PC-9 (cell line): ENCODE results near the gene CCBE1. TPM values are rescaled to one million over a fixed set of nuclear protein-coding genes. Genes with fewer than 3 reads are reported as not detected.

Experiments
- BruUV-seq: library from RNA; stranded (reverse); fragments of 400-500 nt; replicated peaks from 2 replicates; lab custom pipeline; 2021; lab: Mats Ljungman, UMichigan
- CTCF ChIA-PET: fragments of 300-600 bp; sonication (Branson Sonifier 250); formaldehyde crosslinking; loops from one replicate; lab custom pipeline; 2022; ENCODE audit warnings: antibody characterized with exemption; lab: Charles Lee
- POLR2A ChIA-PET: fragments of 300-600 bp; sonication (Branson Sonifier 250); formaldehyde crosslinking; loops from one replicate; lab custom pipeline; 2022; ENCODE audit warnings: antibody characterized with exemption; ENCODE audit not compliant: unreplicated experiment; lab: Charles Lee
- DNase-seq, 2 experiments: peaks; one replicate each; pipeline versions ENCODE4 v3.0.0 to v3.0.0-alpha.2; 2015 to 2022; ENCODE audit warnings: mixed read lengths in 1 of 2
- H2AFZ ChIP-seq: fragments of 200-600 bp; sonication (generic); 2 replicates; pipeline ENCODE4 v1.8.1; 2017; ENCODE audit warnings: antibody characterized with exemption
- H3F3A ChIP-seq: fragments of 200-600 bp; sonication (generic); 2 replicates; pipeline ENCODE4 v1.8.1; 2017; ENCODE audit warnings: antibody characterized with exemption, mild to moderate bottlenecking, low read depth; ENCODE audit not compliant: insufficient read depth
- H3K27ac ChIP-seq: fragments of 200-600 bp; sonication (generic); 2 replicates; pipeline ENCODE4 v1.6.1; 2016; ENCODE audit warnings: mixed run types
- H3K27me3 ChIP-seq: fragments of 200-600 bp; sonication (generic); 2 replicates; pipeline ENCODE4 v1.6.1; 2016; ENCODE audit warnings: low read depth, mixed run types; ENCODE audit not compliant: insufficient read depth
- H3K36me3 ChIP-seq: fragments of 200-600 bp; sonication (generic); 2 replicates; pipeline ENCODE4 v1.6.1; 2016; ENCODE audit warnings: low read depth, mixed run types
- H3K4me1 ChIP-seq: fragments of 200-600 bp; sonication (generic); replicated peaks from 2 replicates; pipeline ENCODE4 v1.6.1; 2016; ENCODE audit warnings: mixed run types; ENCODE audit not compliant: insufficient read depth
- H3K4me2 ChIP-seq: fragments of 200-600 bp; sonication (generic); 2 replicates; pipeline ENCODE4 v1.6.1; 2017; ENCODE audit warnings: mixed run types
- H3K4me3 ChIP-seq: fragments of 200-600 bp; sonication (generic); 2 replicates; pipeline ENCODE4 v1.6.1; 2016; ENCODE audit warnings: mixed run types
- H3K79me2 ChIP-seq: fragments of 200-600 bp; sonication (generic); 2 replicates; pipeline ENCODE4 v1.6.1; 2017; ENCODE audit warnings: low read depth, mixed run types
- H3K9me2 ChIP-seq: fragments of 200-600 bp; sonication (generic); 2 replicates; pipeline ENCODE4 v1.8.1; 2017; ENCODE audit warnings: mild to moderate bottlenecking; ENCODE audit not compliant: insufficient read depth
- H3K9me3 ChIP-seq: fragments of 200-600 bp; sonication (generic); 2 replicates; pipeline ENCODE4 v1.8.1; 2016; ENCODE audit warnings: low read depth; ENCODE audit not compliant: insufficient read depth
- H4K20me1 ChIP-seq: fragments of 200-600 bp; sonication (generic); 2 replicates; pipeline ENCODE4 v1.8.1; 2017; ENCODE audit not compliant: insufficient read depth
- EZH2 ChIP-seq: fragments of 200-600 bp; sonication (generic); IDR thresholded peaks from 2 replicates; pipeline ENCODE4 v1.8.0; 2017; ENCODE audit warnings: antibody characterized with exemption, low read depth
- intact Hi-C: fragments of 100-400 bp; cut with micrococcal nuclease; formaldehyde crosslinking; loops from one replicate; pipeline ENCODE4 v1.10.0; 2022; ENCODE audit not compliant: unreplicated experiment
- total RNA-seq: library from RNA; stranded (reverse); gene quantifications from 2 replicates; pipeline ENCODE4 v1.2.3, GENCODE V29; 2021
- TF ChIP-seq, protein P1 (sequence below): fragments of 200-600 bp; sonication (generic); conservative IDR thresholded peaks from 2 replicates; pipeline ENCODE4 v1.6.1; 2017; ENCODE audit warnings: mixed run types, antibody characterized with exemption, mild to moderate bottlenecking, moderate library complexity

Gene CCBE1
- total RNA-seq, 1 experiment from 2014 or later = 5.8 TPM

GRCh38 chr18:59395226-59396175 is 301.7 kb downstream of the CCBE1 start:
- Histone ChIP-seq H3K4me3 (no peak overlapping the region), H3K79me2 (no peaks in the 10 kb centered on the region)

GRCh38 chr18:59393381-59393780 is 303.8 kb downstream of the CCBE1 start:
- H3K4me3 ChIP-seq = no peak overlapping the region
- ChIA-PET CTCF (no interaction called here), POLR2A (no interaction called here)
- no peaks in the 10 kb centered on the region for H3K9me3 ChIP-seq
- no peak overlapping the region for H3K27ac ChIP-seq
- no peaks in the 10 kb centered on the region for H3K27me3 ChIP-seq
- H4K20me1 ChIP-seq = no peaks in the 10 kb centered on the region; the same call in 1 of the 2 replicates
- no peak overlapping the region for H3K4me2 ChIP-seq
- no peaks in the 10 kb centered on the region for H3K36me3 ChIP-seq
- no peak overlapping the region for H2AFZ ChIP-seq
- no peaks in the 10 kb centered on the region for H3F3A ChIP-seq
- DNase-seq = no peak
- TF ChIP-seq, protein P1, sequence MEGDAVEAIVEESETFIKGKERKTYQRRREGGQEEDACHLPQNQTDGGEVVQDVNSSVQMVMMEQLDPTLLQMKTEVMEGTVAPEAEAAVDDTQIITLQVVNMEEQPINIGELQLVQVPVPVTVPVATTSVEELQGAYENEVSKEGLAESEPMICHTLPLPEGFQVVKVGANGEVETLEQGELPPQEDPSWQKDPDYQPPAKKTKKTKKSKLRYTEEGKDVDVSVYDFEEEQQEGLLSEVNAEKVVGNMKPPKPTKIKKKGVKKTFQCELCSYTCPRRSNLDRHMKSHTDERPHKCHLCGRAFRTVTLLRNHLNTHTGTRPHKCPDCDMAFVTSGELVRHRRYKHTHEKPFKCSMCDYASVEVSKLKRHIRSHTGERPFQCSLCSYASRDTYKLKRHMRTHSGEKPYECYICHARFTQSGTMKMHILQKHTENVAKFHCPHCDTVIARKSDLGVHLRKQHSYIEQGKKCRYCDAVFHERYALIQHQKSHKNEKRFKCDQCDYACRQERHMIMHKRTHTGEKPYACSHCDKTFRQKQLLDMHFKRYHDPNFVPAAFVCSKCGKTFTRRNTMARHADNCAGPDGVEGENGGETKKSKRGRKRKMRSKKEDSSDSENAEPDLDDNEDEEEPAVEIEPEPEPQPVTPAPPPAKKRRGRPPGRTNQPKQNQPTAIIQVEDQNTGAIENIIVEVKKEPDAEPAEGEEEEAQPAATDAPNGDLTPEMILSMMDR = no peak
- TF ChIP-seq EZH2 = no peak
- intact Hi-C loops = no loop called here
- BruUV-seq = no TSS peak
- no peaks in the 10 kb centered on the region for H3K79me2 ChIP-seq
- no peaks in the 10 kb centered on the region for H3K4me1 ChIP-seq
- no peaks in the 10 kb centered on the region for H3K9me2 ChIP-seq

More at GRCh38 chr18:59395226-59396175, 301.7 kb downstream of the CCBE1 start:
- no peaks in the 10 kb centered on the region for H3K27me3 ChIP-seq
- BruUV-seq = no TSS peak
- H2AFZ ChIP-seq = no peak overlapping the region
- DNase-seq = no peak
- H4K20me1 ChIP-seq = no peaks in the 10 kb centered on the region; the same call in 1 of the 2 replicates
- intact Hi-C loops = no loop called here
- H3F3A ChIP-seq = no peaks in the 10 kb centered on the region
- ChIA-PET POLR2A (no interaction called here), CTCF (no interaction called here)
- no peaks in the 10 kb centered on the region for H3K9me3 ChIP-seq
- H3K4me1 ChIP-seq = no peaks in the 10 kb centered on the region
- no peak overlapping the region for H3K27ac ChIP-seq
- no peak overlapping the region for H3K4me2 ChIP-seq
- no peaks in the 10 kb centered on the region for H3K9me2 ChIP-seq
- no peak for TF ChIP-seq EZH2
- TF ChIP-seq, protein P1 = no peak
- no peaks in the 10 kb centered on the region for H3K36me3 ChIP-seq

GRCh38 chr18:59388817-59389216 is 308.4 kb downstream of the CCBE1 start:
- H3K4me1 ChIP-seq = no peaks in the 10 kb centered on the region
- H3F3A ChIP-seq = no peaks in the 10 kb centered on the region
- POLR2A ChIA-PET = no interaction called here
- H3K4me2 ChIP-seq = no peak overlapping the region
- no peak overlapping the region for H3K4me3 ChIP-seq
- intact Hi-C loops = no loop called here
- BruUV-seq = no TSS peak
- no peaks in the 10 kb centered on the region for H3K36me3 ChIP-seq
- H3K79me2 ChIP-seq = no peaks in the 10 kb centered on the region
- no peaks in the 10 kb centered on the region for H3K27me3 ChIP-seq
- CTCF ChIA-PET = no interaction called here
- no peak overlapping the region for H2AFZ ChIP-seq
- TF ChIP-seq, protein P1 = no peak
- no peak for TF ChIP-seq EZH2
- H3K9me3 ChIP-seq = no peaks in the 10 kb centered on the region
- no peaks in the 10 kb centered on the region for H4K20me1 ChIP-seq
- H3K9me2 ChIP-seq = no peaks in the 10 kb centered on the region
- no peak for DNase-seq
- H3K27ac ChIP-seq = no peak overlapping the region
